GM12874 (cell line): Measurements from ENCODE around the gene EFCAB8.

Experiments
- CTCF ChIP-seq: IDR thresholded peaks from 2 replicates; pipeline ENCODE4 v1.5.1; 2011; ENCODE audit warnings: low read depth, mild to moderate bottlenecking, control low read depth, low read length, moderate library complexity; ENCODE audit not compliant: insufficient read depth

The EFCAB8 gene

GRCh38 chr20:32973077-32973717 lies 114.5 kb downstream of the EFCAB8 start:
- no peak for TF ChIP-seq CTCF

- no peak for TF ChIP-seq CTCF
Measured at GRCh38 chr20:32975698-32976674, 117.3 kb downstream of the EFCAB8 start.

- no peak for TF ChIP-seq CTCF
Measured at GRCh38 chr20:32976746-32977145, 118.0 kb downstream of the EFCAB8 start.

- no peak for TF ChIP-seq CTCF
Measured at GRCh38 chr20:32977281-32978008, 118.7 kb downstream of the EFCAB8 start.

GRCh38 chr20:32978009-32978335 lies 119.2 kb downstream of the EFCAB8 start:
- no peak for TF ChIP-seq CTCF

GRCh38 chr20:32979201-32979998 lies 120.7 kb downstream of the EFCAB8 start:
- no peak for TF ChIP-seq CTCF
